Endothelial cell of umbilical vein (primary cell): ENCODE data around the gene TSPAN15. TPM values are rescaled to one million over a fixed set of nuclear protein-coding genes. Genes with fewer than 3 reads are reported as not detected.

ENCODE experiments used
- BruUV-seq: library from RNA; stranded (reverse); fragments of 400-500 nt; replicated peaks from 2 replicates; lab custom pipeline; 2021; lab: Mats Ljungman, UMichigan
- CTCF ChIA-PET: fragments of 300-600, 350-600 bp; sonication (Branson Sonifier 250); formaldehyde crosslinking; loops from one replicate; lab custom pipeline; 2021; ENCODE audit warnings: antibody characterized with exemption, inconsistent platforms; lab: Charles Lee
- POLR2A ChIA-PET: fragments of 300-600, 350-600 bp; sonication (Branson Sonifier 250); formaldehyde crosslinking; loops from one replicate; lab custom pipeline; 2021; ENCODE audit warnings: antibody characterized with exemption, inconsistent platforms; lab: Charles Lee
- DNase-seq: peaks from one replicate; pipeline ENCODE4 v3.0.0-alpha.2; 2011; ENCODE audit warnings: low read depth, low spot score
- FAIRE-seq: peaks from 2 replicates; lab custom pipeline; 2011; peaks lifted over from hg19 to GRCh38; lab: Jason Lieb, UNC
- H2AFZ ChIP-seq: 2 replicates; pipeline ENCODE4 v1.6.0; 2012; ENCODE audit warnings: low read depth, low read length, control low read depth, inconsistent platforms
- H3K27ac ChIP-seq: 2 replicates; pipeline ENCODE4 v1.5.1; 2011; ENCODE audit warnings: low read depth, mild to moderate bottlenecking, control low read depth, low read length, moderate library complexity; ENCODE audit not compliant: insufficient read depth
- H3K27me3 ChIP-seq, 2 experiments: 2 replicates each; pipeline versions ENCODE4 v1.6.0 to v1.6.1; 2011; ENCODE audit warnings: low read length in 2 of 2, mixed read lengths in 1 of 2; ENCODE audit not compliant: control insufficient read depth in 2 of 2, insufficient read depth in 2 of 2
- H3K36me3 ChIP-seq, 2 experiments: 2 replicates in 1 of 2; 3 replicates in 1 of 2; pipeline ENCODE4 v1.5.1; 2011; ENCODE audit warnings: low read length in 2 of 2, mild to moderate bottlenecking in 1 of 2, moderate library complexity in 1 of 2; ENCODE audit not compliant: control insufficient read depth in 2 of 2, insufficient read depth in 2 of 2; ENCODE audit errors: extremely low read depth in 1 of 2
- H3K4me1 ChIP-seq: 3 replicates; pipeline ENCODE4 v1.5.1; 2011; ENCODE audit warnings: mild to moderate bottlenecking, low read length; ENCODE audit not compliant: control insufficient read depth, insufficient read depth; ENCODE audit errors: extremely low read depth
- H3K4me2 ChIP-seq: 2 replicates; pipeline ENCODE4 v1.6.1; 2011; ENCODE audit warnings: low read length, control low read depth, mixed read lengths; ENCODE audit not compliant: insufficient read depth
- H3K4me3 ChIP-seq, 3 experiments: fragments of 200-600 bp in 1 of 3; sonication (generic), shearing (Covaris generic) in 1 of 3; replicated peaks in 1 of 3; 2 replicates each; pipeline ENCODE4 v1.5.1; 2011 to 2016; ENCODE audit warnings: control low read depth in 3 of 3, low read length in 3 of 3, mild to moderate bottlenecking in 2 of 3, inconsistent platforms in 1 of 3, low read depth in 1 of 3, moderate library complexity in 1 of 3; ENCODE audit not compliant: insufficient read depth in 1 of 3
- H3K79me2 ChIP-seq: 2 replicates; pipeline ENCODE4 v1.6.0; 2012; ENCODE audit warnings: low read length, inconsistent platforms; ENCODE audit not compliant: control insufficient read depth, insufficient read depth
- H3K9ac ChIP-seq: replicated peaks from 2 replicates; pipeline ENCODE3; 2011; ENCODE audit warnings: low read length, control low read depth; ENCODE audit not compliant: insufficient read depth; ENCODE audit errors: extremely low read depth
- H3K9me1 ChIP-seq: replicated peaks from 3 replicates; pipeline ENCODE4 v1.6.0; 2011; ENCODE audit warnings: mild to moderate bottlenecking, low read length; ENCODE audit not compliant: control insufficient read depth, insufficient read depth; ENCODE audit errors: extremely low read depth
- H3K9me3 ChIP-seq: replicated peaks from 2 replicates; pipeline ENCODE4 v1.5.1; 2012; ENCODE audit warnings: low read length, inconsistent platforms; ENCODE audit not compliant: control insufficient read depth, insufficient read depth
- H4K20me1 ChIP-seq: replicated peaks from 2 replicates; pipeline ENCODE3; 2011; ENCODE audit warnings: mild to moderate bottlenecking, low read length; ENCODE audit not compliant: control insufficient read depth, insufficient read depth; ENCODE audit errors: extremely low read depth
- CTCF ChIP-seq, 2 donors: IDR thresholded peaks; 1 replicate in 1 of 2; 2 replicates in 1 of 2; pipeline ENCODE4 v1.5.1; 2011; ENCODE audit warnings: low read length in 2 of 2, mild to moderate bottlenecking in 2 of 2, moderate library complexity in 2 of 2, control low read depth in 1 of 2, inconsistent platforms in 1 of 2, low read depth in 1 of 2; ENCODE audit not compliant: insufficient read depth in 1 of 2; ENCODE audit errors: extremely low read depth in 1 of 2
- EZH2 ChIP-seq: IDR thresholded peaks from 2 replicates; pipeline ENCODE4 v1.6.1; 2012; ENCODE audit warnings: borderline replicate concordance, low read depth, mild to moderate bottlenecking, moderate library complexity, low read length, inconsistent platforms; ENCODE audit not compliant: severe bottlenecking
- FOS ChIP-seq: IDR thresholded peaks from 2 replicates; pipeline ENCODE4 v1.6.1; 2011; ENCODE audit warnings: mild to moderate bottlenecking, low read length, moderate library complexity, borderline replicate concordance; ENCODE audit not compliant: insufficient read depth
- GATA2 ChIP-seq: IDR thresholded peaks from 2 replicates; pipeline ENCODE4 v1.7.0; 2011; ENCODE audit warnings: low read depth, mild to moderate bottlenecking, moderate library complexity, mixed read lengths, low read length; ENCODE audit not compliant: insufficient read length, insufficient read depth
- JUN ChIP-seq: IDR thresholded peaks from 2 replicates; pipeline ENCODE4 v1.6.1; 2011; ENCODE audit warnings: borderline replicate concordance, low read depth; ENCODE audit not compliant: insufficient read length, insufficient read depth
- MAX ChIP-seq: IDR thresholded peaks from 2 replicates; pipeline ENCODE4 v1.6.1; 2011; ENCODE audit not compliant: insufficient read depth, insufficient read length
- MYC ChIP-seq: IDR thresholded peaks from one replicate; pipeline ENCODE4 v1.6.1; 2011; ENCODE audit warnings: mild to moderate bottlenecking, low read depth, low read length
- POLR2A ChIP-seq: IDR thresholded peaks from 2 replicates; pipeline ENCODE4 v1.6.1; 2012; ENCODE audit warnings: low read depth, mild to moderate bottlenecking, control low read depth, low read length
- POLR2AphosphoS5 ChIP-seq: IDR thresholded peaks from 2 replicates; pipeline ENCODE4 v1.6.1; 2012; ENCODE audit warnings: low read depth, mild to moderate bottlenecking, control low read depth, low read length, moderate library complexity; ENCODE audit not compliant: insufficient read depth
- dilution Hi-C: fragments of 300-500 bp; cut with MboI; formaldehyde crosslinking; loops from one replicate; pipeline ENCODE4 v1.15.0; 2019; ENCODE audit warnings: low sequenced_read_pairs; ENCODE audit not compliant: extremely low pct_ligation_motif_present
- intact Hi-C: fragments of 100-400 bp; cut with micrococcal nuclease; formaldehyde crosslinking; loops from one replicate; pipeline ENCODE4 v1.10.0; 2022
- polyA plus RNA-seq, 4 experiments: library from polyadenylated mRNA; depleted of rRNA in 3 of 4; stranded (reverse) in 3 of 4; unstranded in 1 of 4; fragments of >200 nt; gene quantifications; 2 replicates each; pipeline versions ENCODE4 v1.2.1 to v1.2.3, GENCODE V29; 2011 to 2012; ENCODE audit warnings: missing spikeins in 1 of 4
- total RNA-seq: library from RNA; stranded (reverse); gene quantifications from 2 replicates; pipeline ENCODE4 v1.2.3, GENCODE V29; 2021

TSPAN15 gene
- total and polyA plus RNA-seq, 2 donors (not counting 3 experiments of a cell fraction or from before 2014, with no cell fraction given) = 78.4 to 189 TPM

- Histone ChIP-seq H3K9me3 (no peaks in the 10 kb centered on the region), H3K4me1 (peaks cover 13% of the 10 kb centered on the region), H3K27ac (no peak overlapping the region), H3K27me3 (no peaks in the 10 kb centered on the region), H4K20me1 (no peaks in the 10 kb centered on the region), H2AFZ (no peak overlapping the region), H3K4me2 (no peak overlapping the region), H3K36me3 (peaks cover 0 to 9% of the 10 kb centered on the region in 2 experiments), H3K9me1 (no peaks in the 10 kb centered on the region), H3K79me2 (no peaks in the 10 kb centered on the region), H3K4me3 (no peak overlapping the region), H3K9ac (no peak overlapping the region)
- BruUV-seq = no TSS peak
- no peak for FAIRE-seq
- ChIA-PET POLR2A (no interaction called here), CTCF (interaction anchor here (0.9 to 6.8 kb wide), 3 partner anchors 12 to 96 kb away, joined by 3 to 86 read pairs (median 56); partner anchors contain the start of gene TSPAN15)
- TF ChIP-seq MAX (no peak), JUN (no peak), CTCF (IDR thresholded peaks at IDR 0.05; ENCODE audit: extremely low read depth in 1 of 2, insufficient read depth in 1 of 2, low read depth in 1 of 2, low read length in 2 of 2) (no peak), MYC (no peak), GATA2 (no peak), POLR2A (no peak), FOS (no peak), POLR2AphosphoS5 (no peak), EZH2 (no peak)
- dilution Hi-C loops (no loop called here), intact Hi-C loops (no loop called here)
- DNase-seq = no peak
These were observed 52.0 kb downstream of the TSPAN15 start for GRCh38 chr10:69503001-69503895.
